SU-DHL-6 (cell line): ENCODE measurements around the gene ERC1.

Source experiments
- H2AFZ ChIP-seq: fragments of 200-600 bp; sonication (generic); 2 replicates; pipeline ENCODE4 v1.6.1; 2014; ENCODE audit warnings: low read depth, mild to moderate bottlenecking, moderate library complexity, mixed read lengths, antibody characterized with exemption, low read length; ENCODE audit not compliant: severe bottlenecking
- H3F3A ChIP-seq: fragments of 200-600 bp; shearing (Covaris generic); 2 replicates; pipeline ENCODE4 v1.6.0; 2016; ENCODE audit warnings: antibody characterized with exemption, mild to moderate bottlenecking; ENCODE audit not compliant: insufficient read depth
- H3K27ac ChIP-seq: fragments of 200-600 bp; sonication (generic); 2 replicates; pipeline ENCODE4 v1.5.1; 2016; ENCODE audit warnings: low read depth, mild to moderate bottlenecking, low read length, moderate library complexity, mixed read lengths
- H3K27me3 ChIP-seq: fragments of 200-600 bp; sonication (generic), shearing (Covaris generic); 2 replicates; pipeline ENCODE4 v1.6.0; 2014; ENCODE audit warnings: mild to moderate bottlenecking, low read length
- H3K36me3 ChIP-seq: fragments of 200-600 bp; sonication (generic); 2 replicates; pipeline ENCODE4 v1.6.1; 2014; ENCODE audit warnings: mild to moderate bottlenecking, low read length, mixed read lengths
- H3K4me2 ChIP-seq: fragments of 300-600, 200-600 bp; shearing (Covaris generic), sonication (generic); 2 replicates; pipeline ENCODE4 v1.6.0; 2014; ENCODE audit warnings: low read length, low read depth, mild to moderate bottlenecking; ENCODE audit not compliant: poor library complexity, severe bottlenecking
- H3K4me3 ChIP-seq: fragments of 200-600 bp; sonication (generic); 2 replicates; pipeline ENCODE4 v1.5.1; 2014; ENCODE audit warnings: antibody characterized with exemption, low read length, mild to moderate bottlenecking, mixed read lengths; ENCODE audit not compliant: insufficient read depth, poor library complexity, severe bottlenecking
- H3K79me2 ChIP-seq: fragments of 200-600 bp; sonication (generic); 2 replicates; pipeline ENCODE4 v1.6.1; 2014; ENCODE audit warnings: mild to moderate bottlenecking, low read length, moderate library complexity; ENCODE audit not compliant: insufficient read depth
- H3K9ac ChIP-seq: fragments of 200-600 bp; sonication (generic); 2 replicates; pipeline ENCODE4 v1.7.0; 2014; ENCODE audit warnings: mild to moderate bottlenecking, low read length
- H3K9me2 ChIP-seq: fragments of 200-600 bp; sonication (generic); replicated peaks from 2 replicates; pipeline ENCODE4 v1.6.1; 2014; ENCODE audit warnings: low read length; ENCODE audit not compliant: insufficient read depth
- H3K9me3 ChIP-seq: fragments of 200-600 bp; sonication (generic); 2 replicates; pipeline ENCODE4 v1.6.1; 2014; ENCODE audit warnings: low read length, mixed read lengths; ENCODE audit not compliant: insufficient read depth
- H4K20me1 ChIP-seq: fragments of 200-600 bp; sonication (generic); 2 replicates; pipeline ENCODE4 v1.6.1; 2014; ENCODE audit warnings: low read depth, mild to moderate bottlenecking, antibody characterized with exemption, low read length, moderate library complexity, mixed read lengths
- EZH2phosphoT487 ChIP-seq: fragments of 200-600 bp; sonication (generic), shearing (Covaris generic); conservative IDR thresholded peaks from 2 replicates; pipeline ENCODE4 v1.6.1; 2018; ENCODE audit warnings: mild to moderate bottlenecking, antibody characterized with exemption, low read length, moderate library complexity, mixed read lengths
- TF ChIP-seq, protein P1 (sequence below): fragments of 200-600 bp; sonication (generic); IDR thresholded peaks from one replicate; pipeline ENCODE4 v1.5.1; 2017; ENCODE audit warnings: antibody characterized with exemption, mild to moderate bottlenecking, low read length, moderate library complexity; ENCODE audit not compliant: insufficient read depth, poor library complexity, severe bottlenecking

ERC1 gene

DNA sequence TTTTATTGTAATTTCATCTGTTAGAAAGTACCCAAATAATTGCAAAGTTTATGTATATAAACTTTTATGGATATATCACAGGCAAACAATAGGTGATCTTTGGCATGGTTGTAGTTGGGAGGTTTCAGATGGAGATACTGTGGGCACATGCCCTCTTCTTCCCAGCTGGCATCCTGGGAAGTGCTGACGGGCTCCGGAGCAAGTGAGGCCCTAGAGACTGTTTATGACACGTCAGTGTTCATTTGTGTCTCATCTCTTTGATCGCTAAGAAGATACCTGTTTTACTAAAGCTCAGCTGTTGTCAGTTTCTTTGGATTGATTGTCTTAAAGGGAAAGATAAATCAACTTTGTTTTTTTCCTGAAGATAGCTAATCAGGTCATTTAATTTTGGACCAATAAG lies 315.8 kb downstream of the ERC1 start:
- H3F3A ChIP-seq: peaks cover 3% of the 10 kb centered on the region; the same call in 1 of the 2 replicates
- H3K79me2 ChIP-seq: no peaks in the 10 kb centered on the region
- no peaks in the 10 kb centered on the region for H3K27me3 ChIP-seq
- H3K36me3 ChIP-seq: 0 out of 2 replicates have a peak, but pooled peaks cover 4% of the 10 kb centered on the region
- no peaks in the 10 kb centered on the region for H3K9me2 ChIP-seq
- no peak overlapping the region for H3K9ac ChIP-seq
- H3K27ac ChIP-seq: no peak overlapping the region
- H3K9me3 ChIP-seq: no peaks in the 10 kb centered on the region
- H3K4me2 ChIP-seq: no peak overlapping the region
- 0 out of 2 replicates have a peak, but pooled peaks cover 3% of the 10 kb centered on the region for H4K20me1 ChIP-seq
- H2AFZ ChIP-seq: no peak overlapping the region
- no peak overlapping the region for H3K4me3 ChIP-seq
- TF ChIP-seq, protein P1, sequence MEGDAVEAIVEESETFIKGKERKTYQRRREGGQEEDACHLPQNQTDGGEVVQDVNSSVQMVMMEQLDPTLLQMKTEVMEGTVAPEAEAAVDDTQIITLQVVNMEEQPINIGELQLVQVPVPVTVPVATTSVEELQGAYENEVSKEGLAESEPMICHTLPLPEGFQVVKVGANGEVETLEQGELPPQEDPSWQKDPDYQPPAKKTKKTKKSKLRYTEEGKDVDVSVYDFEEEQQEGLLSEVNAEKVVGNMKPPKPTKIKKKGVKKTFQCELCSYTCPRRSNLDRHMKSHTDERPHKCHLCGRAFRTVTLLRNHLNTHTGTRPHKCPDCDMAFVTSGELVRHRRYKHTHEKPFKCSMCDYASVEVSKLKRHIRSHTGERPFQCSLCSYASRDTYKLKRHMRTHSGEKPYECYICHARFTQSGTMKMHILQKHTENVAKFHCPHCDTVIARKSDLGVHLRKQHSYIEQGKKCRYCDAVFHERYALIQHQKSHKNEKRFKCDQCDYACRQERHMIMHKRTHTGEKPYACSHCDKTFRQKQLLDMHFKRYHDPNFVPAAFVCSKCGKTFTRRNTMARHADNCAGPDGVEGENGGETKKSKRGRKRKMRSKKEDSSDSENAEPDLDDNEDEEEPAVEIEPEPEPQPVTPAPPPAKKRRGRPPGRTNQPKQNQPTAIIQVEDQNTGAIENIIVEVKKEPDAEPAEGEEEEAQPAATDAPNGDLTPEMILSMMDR: no peak
- no peak for TF ChIP-seq EZH2phosphoT487

DNA sequence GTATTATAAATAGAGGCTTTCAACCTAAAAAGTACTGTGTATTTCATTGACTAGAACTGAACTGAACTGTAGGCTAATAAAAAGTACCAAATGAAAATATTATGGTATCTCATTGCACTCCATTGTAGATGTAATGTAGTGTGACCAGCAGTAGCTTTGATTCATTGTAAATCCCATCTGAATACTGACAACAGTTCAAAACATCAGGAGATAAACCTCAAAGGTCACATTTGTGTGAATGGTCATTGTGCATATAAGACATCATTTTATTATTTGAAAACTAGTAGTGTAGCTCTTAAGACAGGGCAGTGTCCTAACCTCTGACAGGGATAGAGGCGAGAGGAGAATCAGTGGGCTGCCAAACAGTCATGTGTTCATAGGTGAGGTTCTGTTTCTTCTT lies 316.8 kb downstream of the ERC1 start:
- H3K9me2 ChIP-seq: no peaks in the 10 kb centered on the region
- H3K4me2 ChIP-seq: no peak overlapping the region
- H3K9me3 ChIP-seq: no peaks in the 10 kb centered on the region
- 0 out of 2 replicates have a peak, but pooled peaks cover 4% of the 10 kb centered on the region for H3K36me3 ChIP-seq
- TF ChIP-seq, protein P1: no peak
- TF ChIP-seq EZH2phosphoT487: no peak
- H3K79me2 ChIP-seq: no peaks in the 10 kb centered on the region
- 0 out of 2 replicates have a peak, but pooled peaks cover 3% of the 10 kb centered on the region for H4K20me1 ChIP-seq
- H3K27ac ChIP-seq: no peak overlapping the region
- H3K27me3 ChIP-seq: no peaks in the 10 kb centered on the region
- no peak overlapping the region for H2AFZ ChIP-seq
- 0 out of 2 replicates have a peak, but pooled peaks cover 6% of the 10 kb centered on the region for H3F3A ChIP-seq
- H3K4me3 ChIP-seq: no peak overlapping the region
- no peak overlapping the region for H3K9ac ChIP-seq

DNA sequence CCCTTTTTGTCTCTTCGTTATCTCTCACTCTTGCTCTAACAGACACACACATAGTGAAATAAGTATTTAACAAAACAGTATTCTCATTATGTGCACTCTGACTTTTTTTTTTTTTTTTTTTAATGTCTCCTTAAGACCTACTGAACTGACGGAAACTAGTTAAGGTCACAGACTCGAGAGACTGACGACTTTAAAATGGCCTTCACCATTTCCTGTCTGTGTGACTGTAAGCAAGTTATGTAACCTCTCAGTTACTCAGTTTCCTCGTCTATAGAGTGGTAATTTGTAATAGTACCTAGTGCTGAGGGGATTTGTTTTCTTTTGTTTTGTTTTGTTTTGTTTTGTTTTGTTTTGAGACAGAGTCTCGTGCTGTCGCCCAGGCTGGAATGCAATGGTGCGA lies 318.6 kb downstream of the ERC1 start:
- Histone ChIP-seq H3F3A (peaks cover 6% of the 10 kb centered on the region; the same call in 1 of the 2 replicates), H4K20me1 (0 out of 2 replicates have a peak, but pooled peaks cover 3% of the 10 kb centered on the region), H2AFZ (no peak overlapping the region), H3K79me2 (no peaks in the 10 kb centered on the region), H3K27me3 (no peaks in the 10 kb centered on the region), H3K9ac (no peak overlapping the region), H3K36me3 (peaks cover 10% of the 10 kb centered on the region), H3K9me3 (0 out of 2 replicates have a peak, but pooled peaks cover 3% of the 10 kb centered on the region), H3K9me2 (no peaks in the 10 kb centered on the region), H3K4me3 (no peak overlapping the region), H3K4me2 (no peak overlapping the region), H3K27ac (no peak overlapping the region)
- TF ChIP-seq, protein P1: no peak
- no peak for TF ChIP-seq EZH2phosphoT487
